ENCODE results near the gene TNFRSF17.

The TNFRSF17 gene

DNA sequence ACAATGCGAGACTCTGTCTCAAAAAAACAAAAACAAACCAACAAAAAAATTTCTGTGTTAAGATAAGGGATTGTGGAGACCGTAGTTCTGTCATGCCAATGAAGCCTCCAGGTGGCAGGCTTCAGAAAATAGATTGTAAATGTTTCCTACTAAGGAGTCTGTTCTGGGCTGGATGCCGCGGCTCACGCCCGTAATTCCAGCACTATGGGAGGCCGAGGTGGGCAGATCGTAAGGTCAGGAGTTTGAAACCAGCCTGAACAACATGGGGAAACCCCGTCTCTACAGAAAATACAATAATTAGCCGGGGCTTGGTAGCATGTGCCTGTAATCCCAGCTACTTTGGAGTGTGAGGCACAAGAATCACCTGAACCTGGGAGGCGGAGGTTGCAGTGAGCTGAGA, 7.1 kb downstream of the TNFRSF17 start:
- DNase-seq, result no peak

DNA sequence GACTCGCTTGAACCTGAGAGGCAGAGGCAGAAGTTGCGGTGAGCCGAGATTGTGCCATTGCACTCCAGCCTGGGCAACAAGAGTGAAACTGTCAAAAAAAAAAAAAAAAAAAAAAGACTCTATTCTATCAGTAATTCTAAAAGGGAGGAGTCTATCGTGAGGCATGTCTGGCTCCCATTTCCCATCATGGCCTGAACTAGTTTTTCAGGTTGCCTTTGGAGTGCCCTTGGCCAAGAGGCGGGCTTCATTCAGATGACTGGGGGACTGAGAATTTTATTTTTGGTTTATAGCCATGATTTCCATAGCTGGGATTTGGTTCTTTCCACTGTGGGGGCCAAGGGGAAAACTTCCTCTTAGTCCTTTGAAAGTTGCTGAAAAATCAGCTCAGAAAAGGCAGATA, 8.1 kb downstream of the TNFRSF17 start:
- no peak for DNase-seq

DNA sequence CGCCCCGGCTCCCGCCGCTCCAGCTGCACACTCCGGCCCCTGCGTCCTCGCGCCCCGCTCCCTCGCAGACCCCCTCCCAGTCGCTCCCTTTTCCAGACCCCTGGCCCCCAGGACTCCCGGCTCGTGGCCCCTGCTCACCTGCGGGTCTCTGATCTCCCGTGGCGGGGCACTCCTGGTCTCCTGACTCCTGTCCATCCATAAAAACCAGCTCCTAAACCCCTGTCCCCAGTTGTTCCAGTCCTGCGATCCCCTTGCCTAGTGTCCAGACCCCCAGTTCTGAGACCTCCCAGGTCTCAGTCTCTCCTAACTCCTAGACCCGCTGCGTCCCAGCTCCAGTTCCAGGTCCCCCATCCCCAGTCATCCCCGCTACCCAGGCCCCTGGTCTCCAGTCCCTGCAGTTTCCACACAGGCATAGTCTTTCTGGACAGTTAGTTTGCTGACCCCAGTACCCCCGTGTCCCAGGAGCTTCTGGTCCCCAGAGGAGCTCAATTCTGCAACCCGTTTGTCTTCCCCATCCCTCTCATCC, 11.9 kb downstream of the TNFRSF17 start:
- no peak for DNase-seq

DNA sequence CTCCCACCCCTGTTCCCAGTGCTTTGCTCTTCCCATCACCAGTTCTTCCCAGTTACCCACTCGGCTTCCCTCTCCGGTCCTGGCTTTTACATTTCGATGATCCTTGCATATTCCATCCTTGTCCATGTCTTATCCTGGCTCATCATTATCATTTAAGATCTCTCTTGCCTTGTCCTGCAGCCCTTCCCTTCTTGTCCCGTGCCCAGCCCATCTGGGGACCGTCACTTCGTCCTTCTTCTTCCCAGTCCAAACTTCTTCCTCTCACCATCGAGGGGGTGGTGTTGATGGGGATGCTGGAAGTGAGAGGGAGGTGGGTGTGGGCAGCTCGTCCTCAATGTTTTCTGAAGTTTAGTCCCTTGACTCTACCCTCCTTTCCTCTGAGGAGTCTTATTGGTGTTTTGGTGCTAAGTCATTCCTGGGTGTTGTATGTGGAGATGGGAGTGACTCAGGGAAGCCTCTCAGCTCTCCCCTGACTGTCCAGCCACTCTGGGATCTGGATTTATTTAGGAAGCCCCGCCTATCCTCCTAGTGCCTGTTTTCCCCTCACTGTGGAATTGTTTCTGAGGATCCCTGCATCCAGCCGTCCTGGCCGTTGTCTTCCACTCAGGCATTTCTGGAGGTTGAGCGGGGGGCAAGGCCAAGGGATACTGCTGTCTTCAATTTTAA, 12.5 kb downstream of the TNFRSF17 start:
- no peak for DNase-seq

DNA sequence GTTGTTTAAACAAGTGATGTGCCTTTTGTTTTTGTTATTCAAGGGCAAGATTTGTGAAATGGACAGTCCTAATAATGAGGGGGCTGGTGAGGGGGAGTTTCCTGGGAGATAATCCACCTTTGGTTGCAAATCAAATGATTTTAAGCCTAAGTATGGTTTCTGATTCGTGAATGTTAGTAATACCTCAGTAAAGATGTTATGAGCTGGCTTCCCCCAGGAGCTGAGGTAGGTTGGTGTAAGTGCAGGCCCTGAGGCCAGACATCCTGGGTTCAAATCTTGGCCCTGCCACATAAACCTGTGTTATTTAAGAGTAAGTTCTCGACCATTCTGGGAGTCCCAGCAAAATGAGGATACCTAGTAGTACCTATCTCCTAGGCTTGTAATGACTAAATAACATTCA, 13.1 kb downstream of the TNFRSF17 start:
- no peak for DNase-seq

DNA sequence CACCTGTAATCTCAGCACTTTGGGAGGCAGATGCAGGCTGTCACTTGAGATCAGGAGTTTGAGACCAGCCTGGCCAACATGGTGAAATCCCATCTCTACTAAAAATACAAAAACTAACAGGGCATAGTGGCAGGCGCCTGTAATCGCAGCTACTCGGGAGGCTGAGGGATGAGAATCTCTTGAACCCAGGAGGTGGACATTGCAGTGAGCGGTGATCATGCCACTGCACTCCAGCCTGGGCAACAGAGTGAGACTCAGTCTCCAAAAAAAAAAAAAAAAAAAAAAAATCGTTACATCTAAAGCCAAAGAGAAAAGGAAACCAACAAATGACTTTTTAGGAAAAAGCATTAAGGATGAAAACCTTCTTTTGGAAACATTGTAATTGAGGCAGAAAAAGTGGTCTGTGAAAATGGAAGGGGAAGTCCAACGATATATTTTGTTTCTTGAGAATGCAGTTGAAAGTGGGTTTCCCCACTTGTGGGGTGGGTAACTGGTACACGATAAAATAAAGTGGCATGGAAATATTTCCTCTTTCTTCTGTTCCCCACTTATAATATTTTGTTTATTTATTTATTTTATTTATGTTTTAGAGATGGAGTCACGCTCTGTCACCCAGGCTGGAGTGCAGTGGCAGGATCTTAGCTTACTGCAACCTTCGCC, 14.1 kb downstream of the TNFRSF17 start:
- no peak for DNase-seq

DNA sequence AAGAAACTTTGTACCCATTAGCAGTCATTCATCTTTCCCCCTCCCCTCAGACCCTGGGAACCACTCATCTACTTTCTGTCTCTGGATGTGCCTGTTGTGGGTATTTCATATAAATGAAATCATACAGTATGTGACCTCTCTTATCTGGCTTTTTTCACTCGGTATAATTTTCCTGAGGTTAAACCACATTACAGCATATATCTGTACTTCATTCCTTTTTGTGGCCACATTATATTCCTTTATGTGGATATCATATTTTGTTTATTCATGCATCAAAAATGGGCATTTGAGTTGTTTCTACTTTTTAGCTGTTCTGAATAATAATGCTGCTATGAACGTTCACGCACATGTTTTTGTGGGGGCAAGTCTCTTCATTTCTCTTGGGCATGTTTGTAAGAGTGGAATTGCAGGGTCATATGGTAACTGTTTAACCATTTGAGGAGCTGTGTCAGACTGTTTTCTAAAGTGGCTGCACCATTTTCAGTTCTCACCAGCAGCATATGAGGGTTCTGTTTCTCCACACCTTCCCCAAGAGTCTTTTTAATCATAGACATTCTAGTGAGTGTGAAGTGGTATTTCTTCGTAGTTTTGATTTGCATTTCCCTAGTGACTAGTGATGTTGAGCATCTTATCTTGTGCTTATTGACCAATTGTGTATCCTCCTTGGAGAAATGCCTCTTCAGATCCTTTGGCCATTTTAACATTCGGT, 15.3 kb downstream of the TNFRSF17 start:
- no peak for DNase-seq

DNA sequence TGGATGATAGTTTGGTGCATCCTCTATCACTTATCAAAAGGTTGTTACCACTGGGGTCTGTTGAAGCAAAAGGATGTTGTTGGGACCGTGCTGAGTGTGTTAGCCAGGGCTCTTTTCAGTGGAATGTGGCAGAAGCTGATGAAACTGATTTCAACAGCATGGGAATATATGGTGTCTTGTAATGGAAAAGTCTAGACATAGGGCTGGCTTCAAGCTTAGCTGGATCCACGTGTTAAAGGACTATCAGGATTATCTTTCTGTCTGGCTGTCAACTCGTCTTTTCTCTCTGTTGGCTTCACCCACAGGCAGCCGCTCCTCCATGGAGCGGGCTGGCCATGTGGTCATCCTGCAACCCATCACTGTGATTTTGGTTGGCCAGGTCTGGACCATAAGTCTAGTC, 20.2 kb downstream of the TNFRSF17 start:
- no peak for DNase-seq

DNA sequence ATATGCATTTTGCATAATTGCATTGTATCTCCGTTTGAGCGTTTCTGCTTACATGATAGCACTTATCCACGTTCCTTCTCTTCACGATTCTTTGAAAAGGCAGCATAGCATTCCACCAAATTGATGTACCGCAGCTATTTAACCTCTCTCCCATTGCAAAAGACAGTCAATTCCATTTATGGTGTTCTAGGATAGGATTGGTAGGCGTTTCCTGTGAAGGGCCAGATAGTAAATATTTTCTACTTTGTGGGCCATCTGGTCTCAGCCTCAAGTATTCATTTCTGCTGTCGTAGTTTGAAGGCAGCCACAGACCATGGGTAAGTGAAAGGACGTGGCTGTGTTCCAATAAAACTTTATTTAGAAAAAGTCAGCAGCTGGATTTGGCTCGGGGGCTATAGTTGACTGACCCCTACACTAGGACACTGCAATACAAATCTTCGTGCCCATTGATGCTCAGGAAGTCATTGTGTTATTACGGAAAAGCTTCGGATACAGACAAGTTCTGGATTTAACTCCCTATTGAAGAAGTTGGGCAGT, 21.6 kb downstream of the TNFRSF17 start:
- DNase-seq, result no peak

DNA sequence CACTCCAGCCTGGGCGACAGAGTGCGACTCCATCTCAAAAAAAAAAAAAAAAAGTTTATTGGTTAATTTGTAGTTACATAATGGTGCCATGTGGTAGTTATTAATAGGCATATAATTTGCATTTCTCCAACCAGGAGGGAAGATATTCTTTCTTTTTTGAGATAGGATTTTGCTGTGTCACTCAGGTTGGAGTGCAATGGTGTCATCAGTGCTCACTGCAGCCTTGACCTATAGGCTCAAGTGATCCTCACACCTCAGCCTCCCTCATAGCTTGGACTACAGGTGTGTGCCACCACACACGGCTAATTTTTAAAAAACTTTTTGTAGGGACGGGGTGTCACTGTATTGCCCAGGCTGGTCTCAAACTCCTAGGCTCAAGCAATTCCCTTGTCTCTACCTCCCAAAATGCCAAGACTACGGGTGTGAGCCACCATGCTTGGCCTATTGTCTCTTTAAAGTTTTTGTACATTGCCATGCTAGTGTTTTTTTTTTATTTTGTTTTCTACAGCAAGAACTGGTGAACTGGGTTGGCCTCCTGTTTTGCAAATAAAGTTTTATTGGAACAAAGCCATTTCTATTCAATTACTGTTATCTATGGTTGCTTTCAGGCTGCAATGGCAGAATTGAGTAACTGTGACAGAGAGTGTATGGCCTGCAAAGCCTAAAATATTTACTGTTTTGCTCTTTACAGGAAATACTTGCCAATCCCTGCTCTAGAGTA, 23.4 kb downstream of the TNFRSF17 start:
- no peak for DNase-seq

DNA sequence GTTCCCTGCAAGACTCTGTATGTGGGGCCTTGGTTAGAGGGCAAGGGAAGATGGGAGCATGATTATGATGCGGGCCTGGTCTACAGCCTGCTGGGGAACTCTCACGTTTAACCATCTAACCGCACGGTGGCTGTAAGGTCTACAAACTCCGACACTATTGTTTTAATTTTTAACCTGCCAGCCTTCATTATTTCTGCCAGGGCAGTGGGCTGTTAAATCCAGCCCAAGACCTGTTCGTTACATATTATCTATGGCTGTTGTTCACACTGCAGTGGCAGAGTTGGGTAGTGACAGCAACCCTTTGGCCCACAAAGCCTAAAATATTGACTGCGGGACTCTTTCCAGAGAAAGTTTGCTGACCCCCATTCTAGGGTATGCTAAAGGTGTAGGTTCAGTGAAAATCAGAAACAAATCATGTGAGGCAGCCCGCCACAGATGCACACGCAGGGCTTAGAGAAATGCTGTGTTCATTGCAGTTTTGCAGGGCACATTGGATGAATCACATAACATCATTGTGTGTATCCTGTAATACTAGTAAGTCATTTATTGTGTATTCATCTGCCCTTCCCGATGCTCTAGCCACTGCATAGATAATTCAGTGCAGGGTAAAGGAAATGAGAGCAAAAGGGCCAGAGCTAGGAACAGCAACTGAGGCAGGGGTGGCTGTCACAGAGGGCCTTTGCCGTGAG, 25.8 kb downstream of the TNFRSF17 start:
- DNase-seq, result no peak

DNA sequence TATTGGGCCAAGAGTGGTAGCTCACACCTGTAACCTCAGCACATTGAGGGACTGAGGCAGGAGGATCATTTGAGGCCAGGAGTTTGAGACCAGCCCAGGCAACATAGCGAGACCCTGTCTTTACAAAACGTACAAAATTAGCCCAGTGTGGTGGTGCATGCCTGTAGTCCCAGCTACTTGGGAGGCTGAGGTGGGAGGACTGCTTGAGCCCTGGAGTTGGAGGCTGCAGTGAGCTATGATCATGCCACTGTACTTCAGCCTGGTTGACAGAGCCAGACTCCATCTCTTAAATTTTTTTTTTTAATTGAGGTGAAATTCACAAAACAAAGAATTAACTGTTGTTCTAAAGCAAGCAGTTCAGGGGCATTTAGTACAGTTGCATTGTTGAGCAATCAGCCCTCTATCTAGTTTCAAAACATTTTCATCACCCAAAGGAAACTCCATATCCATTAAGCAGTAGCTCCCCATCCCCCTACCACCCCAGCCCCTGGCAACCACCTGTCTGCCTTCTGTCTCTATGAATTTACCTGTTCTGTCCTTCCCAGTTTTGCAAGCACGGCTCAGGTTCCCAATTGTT, 27.1 kb downstream of the TNFRSF17 start:
- DNase-seq, result no peak

DNA sequence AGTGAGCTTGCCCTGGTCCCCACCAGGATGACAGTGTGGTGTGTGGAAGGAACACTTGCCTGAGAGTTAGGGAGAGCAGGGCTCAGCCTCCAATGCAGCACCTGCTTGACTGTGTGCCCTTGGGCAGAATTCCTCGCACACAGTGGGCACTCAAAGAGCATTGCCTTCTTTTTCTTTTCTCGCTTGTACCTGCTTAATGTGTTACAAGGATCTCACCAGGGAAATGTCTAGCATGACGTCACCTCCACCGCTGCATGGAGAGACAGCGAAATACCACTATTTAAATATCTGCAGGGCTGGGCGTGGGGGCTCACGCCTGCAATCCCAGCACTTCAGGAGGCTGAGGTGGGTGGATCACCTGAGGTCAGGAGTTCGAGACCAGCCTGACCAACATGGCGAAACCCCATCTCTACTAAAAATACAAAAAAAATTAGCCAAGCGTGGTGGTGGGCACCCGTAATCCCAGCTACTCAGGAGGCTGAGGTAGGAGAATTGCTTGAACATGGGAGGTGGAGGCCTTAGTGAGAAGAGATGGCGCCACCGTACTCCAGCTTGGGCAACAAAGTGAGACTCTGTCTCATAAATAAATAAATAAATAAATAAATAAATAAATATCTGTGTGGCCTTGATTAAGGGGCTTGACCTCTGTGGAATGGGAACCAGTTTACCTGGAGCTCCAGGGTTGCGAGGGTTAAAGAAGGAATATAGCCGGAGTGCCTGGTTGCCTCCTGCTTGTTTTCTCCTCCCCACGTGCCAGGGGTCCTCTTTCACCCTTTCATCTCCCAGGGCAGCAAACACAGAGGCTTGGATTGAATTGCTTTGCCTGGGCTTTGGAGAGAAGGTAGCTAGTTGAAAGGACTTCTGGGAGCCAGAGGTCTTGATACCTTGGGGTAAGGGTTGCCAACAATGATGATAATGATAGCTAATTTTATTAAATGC, 27.8 kb downstream of the TNFRSF17 start:
- DNase-seq, result no peak

DNA sequence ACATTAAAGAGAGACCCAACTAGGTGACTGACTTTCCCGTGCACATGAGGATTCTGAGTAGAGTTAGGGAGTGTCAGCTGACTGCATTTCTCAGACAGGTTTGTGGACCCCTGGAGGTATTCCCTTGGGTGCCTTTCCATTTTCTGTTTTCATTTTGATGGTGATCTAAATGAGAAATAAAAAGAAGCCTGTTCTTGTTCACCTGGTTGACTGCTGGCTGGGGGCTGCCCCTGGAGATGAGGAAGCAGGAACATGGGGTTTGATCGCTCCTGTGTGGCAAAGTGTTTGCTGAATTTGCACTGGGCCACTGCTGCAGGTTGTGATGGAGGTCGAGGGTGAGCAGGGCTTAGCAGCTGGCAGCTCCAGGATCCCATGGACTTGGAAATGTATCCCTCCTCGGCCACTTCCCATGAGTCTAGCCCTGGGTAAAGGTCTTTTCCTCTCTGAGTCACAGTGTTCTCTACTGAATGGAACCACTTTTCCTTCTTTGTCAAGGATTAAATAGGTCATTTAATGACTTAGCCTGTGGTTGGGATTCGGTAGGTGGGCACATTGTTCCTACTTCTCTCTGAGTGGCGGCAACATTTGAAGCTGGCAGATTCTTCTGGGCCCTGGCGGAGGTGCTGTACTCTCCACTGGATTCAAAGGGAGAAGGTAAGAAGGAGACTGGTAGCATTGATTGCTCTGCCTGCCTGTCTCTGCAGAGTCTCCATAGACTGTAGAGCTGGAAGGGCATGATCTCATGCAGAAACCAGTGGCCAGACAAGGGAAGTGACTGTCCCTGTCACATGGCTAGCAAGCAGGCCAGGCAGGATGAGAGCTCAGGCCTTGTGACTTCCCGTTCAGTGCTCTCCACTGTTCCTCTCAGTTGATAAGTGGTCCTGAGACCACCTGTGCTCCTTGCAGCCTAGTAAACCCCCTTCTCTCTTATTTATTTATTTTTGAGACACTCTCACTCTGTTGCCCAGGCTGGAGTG, 29.4 kb downstream of the TNFRSF17 start:
- DNase-seq, result no peak

DNA sequence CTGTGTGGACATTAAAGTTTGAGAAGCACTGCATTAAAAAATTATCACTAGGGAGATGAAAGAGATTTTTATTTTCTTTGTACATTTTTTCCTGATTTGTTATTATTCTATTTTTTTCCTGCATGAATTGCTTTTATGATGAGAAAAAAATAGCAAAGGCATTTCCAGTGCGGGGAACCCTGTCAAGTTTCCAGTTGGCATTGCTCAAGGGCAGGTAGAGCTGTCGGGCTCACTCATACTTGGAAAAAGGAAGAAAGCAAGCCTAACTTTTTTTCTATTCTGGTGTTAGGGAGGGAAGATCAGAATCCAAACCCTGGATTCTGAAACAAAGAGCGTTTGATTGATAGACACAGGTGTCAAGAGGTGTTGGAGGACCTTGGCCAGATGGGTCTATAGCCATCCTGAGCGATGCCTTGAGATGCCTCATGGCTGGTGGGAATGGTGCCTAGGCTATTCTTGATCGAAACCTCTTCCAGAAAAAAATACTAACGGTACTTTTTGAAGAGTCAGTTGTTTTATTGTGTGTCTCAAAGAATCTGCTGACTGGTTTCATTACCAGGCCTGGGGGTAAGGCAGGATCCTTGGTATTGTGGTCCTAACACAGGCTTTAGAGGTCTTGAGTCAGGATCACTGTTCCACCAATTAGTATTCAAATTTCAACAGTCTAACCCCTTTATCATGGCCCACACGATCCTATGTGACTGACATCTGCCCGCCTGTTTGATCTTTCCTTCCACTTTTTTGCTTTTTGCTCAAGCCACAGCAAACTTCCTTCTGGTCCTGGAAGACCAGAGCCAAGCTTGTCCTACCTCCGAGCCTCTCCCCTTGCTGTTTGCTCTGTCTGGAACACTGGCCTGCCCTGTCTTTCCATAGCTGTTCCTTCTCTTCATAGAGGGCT, 31.7 kb downstream of the TNFRSF17 start:
- no peak for DNase-seq

DNA sequence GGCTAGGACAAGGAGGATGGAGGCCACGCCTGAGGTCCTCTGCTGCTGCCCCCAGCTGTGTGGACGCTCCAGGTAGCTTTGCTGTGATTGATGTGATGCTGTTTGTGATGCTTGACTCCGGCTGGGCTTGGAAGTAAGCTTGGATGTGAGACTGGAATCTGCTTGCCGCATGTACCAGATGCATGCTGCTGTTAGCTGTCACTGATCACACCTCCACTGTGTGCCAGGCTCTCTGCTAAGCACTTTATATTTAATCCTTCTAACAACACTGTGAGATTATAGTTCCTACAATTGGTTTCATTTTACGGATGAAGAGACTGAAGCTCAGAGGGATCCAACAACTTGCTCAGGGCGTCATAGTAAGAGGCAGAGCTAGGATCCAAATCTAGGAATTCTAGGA, 35.0 kb downstream of the TNFRSF17 start:
- no peak for DNase-seq

DNA sequence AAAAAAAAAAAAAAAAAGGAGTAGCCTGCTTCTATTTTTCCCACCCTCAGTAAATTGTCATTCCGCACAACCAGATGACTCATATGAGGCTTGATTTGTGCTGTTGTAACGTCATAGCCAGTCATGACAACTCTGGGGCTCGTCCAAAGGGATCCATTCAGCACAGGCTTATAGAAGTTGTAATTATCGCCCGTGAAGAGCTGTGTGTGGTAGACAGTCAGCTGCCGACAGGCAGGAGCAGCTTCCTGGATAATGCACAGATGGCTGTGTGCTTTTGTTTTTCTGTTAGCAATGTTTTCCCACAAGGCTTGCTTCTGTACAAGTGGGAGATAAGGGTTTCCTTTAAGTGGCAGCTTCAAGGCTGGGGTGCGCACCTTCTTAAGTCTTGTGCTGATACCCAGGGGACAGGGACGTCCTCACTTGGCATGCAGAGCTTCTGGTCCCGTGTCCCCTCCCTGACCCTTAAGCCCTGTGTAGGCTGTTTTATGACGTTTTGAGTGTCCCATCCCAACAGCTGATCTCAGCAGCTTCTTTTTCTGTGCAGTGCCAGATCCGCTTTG, 37.5 kb downstream of the TNFRSF17 start:
- peak; percentile 22 for DNase-seq

DNA sequence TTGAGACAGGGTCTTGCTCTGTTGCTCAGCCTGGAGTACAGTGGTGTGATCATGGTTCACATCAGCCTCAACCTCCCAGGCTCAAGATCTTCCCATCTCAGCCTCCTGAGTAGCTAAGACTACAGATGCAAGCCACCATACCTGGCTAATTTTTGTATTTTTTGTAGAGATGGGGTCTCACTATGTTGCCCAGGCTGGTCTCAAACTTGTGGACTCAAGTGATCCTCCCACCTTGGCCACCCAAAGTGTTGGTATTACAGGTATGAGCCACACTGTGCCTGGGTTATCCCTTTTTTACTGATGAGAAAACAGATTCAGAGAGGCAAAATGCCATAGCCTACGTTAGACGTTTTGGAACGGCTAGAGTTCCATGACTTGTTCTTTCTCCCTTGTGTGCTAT, 41.6 kb downstream of the TNFRSF17 start:
- DNase-seq, result no peak
